NAMALWA (cell line): Measurements from ENCODE around the gene MYO15B.

Source experiments
- DNase-seq: peaks from one replicate; pipeline ENCODE4 v3.0.0-alpha.2; 2015; ENCODE audit warnings: low spot score

The MYO15B gene

GRCh38 chr17:75558666-75559530 is 28.7 kb upstream of the MYO15B start:
- no peak for DNase-seq

DNA sequence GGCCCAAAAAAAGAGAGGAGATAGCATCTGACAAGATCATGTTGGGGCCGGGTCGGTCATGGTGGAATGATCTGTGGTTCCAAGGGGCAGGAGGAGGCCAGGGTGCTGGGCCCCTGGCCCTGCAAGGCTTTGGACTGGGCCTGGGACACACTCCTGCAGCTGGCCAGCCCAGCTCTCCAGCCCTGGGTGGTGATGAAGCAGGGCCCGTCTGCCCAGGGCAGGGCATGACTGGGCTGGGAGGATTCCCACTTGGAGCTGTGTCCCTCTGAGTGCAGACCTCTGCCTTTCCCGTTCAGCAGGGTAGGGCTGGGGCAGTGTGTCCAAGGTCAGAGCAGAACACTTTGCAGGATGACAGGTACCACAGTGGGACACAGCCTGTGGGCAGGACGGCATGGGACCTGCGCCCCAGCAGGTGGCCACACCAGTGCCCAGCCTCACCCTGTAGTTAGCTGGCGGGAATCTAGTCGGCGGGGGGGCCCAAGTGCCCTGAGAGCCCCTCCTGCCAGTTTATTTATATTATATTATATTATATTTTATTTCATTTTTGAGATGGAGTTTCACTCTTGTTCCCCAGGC is 27.6 kb upstream of the MYO15B start:
- DNase-seq = no peak

DNA sequence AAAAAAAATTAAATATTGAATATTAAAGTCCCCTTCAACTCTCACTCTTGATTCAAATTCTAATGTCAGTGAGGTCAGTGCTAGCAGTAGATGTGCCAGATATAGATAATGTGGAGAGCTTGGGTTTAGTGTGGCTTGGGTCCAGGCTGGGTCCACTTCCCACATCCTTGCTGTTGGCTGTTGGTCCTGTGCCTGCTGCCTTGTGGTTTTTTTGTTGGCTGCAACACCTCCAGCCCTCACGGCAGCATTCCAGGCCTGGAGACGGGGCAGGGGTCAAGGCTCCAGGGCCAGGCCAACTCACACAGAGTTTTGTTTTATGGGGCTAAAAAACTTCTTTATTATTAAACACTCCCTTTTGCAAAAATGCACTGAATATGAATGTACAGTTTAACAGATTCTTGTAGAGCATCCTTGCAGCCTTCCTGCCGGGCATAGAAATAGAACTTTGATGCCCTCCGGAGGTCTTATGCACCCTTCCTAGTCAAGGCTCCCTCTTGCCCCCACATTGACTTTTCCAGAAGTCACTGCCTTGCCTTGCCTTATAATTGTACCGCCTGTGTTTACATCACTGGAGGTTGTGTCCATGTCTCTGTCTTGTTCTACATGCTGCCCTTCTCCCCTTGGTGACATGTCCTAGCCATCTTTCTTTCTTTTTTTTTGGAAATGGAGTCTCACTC is 25.5 kb upstream of the MYO15B start:
- no peak for DNase-seq

GRCh38 chr17:75563063-75563758 is 24.4 kb upstream of the MYO15B start:
- no peak for DNase-seq

DNA sequence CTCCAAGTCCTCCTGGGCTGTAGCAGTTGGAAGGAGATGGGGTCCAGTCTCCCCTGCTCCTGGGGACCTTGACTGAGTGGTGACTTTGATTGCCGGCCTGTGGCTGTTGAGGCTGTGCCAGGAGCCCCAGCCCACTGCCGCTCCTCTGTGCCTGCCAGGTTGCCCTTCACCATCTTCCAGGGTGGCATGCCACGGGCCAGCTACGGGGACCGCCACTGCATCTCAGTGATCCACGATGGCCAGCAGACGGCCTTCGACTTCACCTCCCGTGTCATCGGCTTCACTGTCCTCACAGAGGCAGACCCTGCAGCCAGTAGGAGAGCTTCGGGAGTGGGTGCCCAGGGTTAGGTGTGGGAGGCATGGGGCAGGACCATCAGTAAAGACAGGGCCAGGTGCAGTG is 23.4 kb upstream of the MYO15B start:
- DNase-seq = no peak

DNA sequence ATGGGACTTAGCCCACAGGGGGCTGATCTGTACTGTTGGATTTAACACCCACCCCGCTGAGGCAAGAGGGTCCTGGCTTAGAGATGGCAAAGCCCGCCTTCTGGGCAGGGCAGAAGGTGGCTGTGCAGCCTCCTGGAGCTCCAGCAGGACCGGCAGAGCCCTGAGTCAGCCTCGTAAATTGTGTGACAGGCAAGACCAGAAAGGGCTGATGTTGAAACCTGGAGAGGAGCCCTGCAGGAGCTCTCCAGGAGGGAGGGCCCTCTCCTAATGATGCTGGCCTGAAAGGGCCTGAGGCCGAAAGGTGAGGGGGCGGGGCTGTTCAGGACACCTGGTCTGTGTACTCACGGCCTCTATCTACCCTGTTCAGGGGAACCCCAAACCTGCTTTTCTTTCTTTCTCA is 22.5 kb upstream of the MYO15B start:
- no peak for DNase-seq

DNA sequence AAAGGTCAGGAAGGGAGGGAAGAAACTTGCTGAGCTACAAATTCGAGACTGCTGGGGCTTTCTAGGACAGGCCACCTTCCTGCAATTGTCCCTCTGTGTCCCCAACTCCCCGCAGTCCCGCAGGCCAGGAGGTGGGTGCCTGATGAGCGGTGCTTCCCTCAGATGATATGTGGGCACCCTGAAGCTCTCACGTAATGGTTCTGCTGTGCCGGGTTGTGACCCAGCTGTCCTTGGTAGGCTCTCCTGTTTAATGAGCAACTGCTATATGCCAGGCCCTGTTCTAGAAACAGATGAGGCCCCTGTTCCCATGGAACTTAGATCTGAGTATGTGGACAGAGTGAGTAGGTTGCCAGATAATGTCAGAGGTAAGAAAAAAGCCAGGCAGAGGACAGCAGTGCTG is 22.0 kb upstream of the MYO15B start:
- no peak for DNase-seq

DNA sequence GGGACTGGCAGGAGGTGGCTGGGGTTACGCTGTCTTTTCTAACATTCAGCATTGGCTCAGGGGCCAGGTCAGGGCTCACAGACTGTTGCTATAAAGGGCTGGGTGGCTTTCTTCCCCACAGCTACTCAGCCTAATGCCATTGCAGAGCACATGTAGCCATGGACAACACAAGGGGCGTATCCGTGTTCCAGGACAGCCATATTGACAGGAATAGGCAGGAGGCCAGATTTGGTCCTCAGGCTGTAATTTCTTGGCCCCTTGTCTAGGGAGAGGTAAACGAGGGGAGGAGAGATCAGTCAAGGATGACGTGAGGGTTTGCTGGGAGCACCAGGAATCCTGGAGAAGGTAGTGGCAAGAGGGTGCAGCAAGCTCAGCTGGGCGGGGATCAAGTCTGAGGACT is 21.2 kb upstream of the MYO15B start:
- no peak for DNase-seq

- peak; percentile 71 for DNase-seq
Observed at GRCh38 chr17:75566834-75567233, 20.8 kb upstream of the MYO15B start.

GRCh38 chr17:75568412-75569255 is 19.0 kb upstream of the MYO15B start:
- DNase-seq = no peak

- DNase-seq = no peak
Observed at GRCh38 chr17:75570034-75570676, 17.4 kb upstream of the MYO15B start.

DNA sequence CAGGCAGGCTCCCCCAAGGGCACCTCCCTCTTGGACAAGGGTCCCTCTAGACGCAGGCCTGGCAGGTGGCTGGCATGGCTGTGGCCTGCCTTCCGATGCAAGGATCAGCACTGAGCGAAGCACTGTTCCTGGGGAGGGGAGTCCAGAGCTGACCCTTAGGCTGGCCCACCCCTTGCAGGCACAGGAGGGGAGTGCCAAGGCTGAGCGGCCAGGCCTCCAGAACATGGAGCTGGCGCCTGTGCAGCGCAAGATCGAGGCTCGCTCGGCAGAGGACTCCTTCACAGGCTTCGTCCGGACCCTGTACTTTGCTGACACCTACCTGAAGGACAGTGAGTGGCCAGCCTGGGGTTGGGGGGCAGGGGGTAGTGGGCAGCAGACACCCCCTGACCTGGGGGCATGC is 16.8 kb upstream of the MYO15B start:
- no peak for DNase-seq

GRCh38 chr17:75571197-75571884 is 16.3 kb upstream of the MYO15B start:
- DNase-seq = peak; percentile 89

DNA sequence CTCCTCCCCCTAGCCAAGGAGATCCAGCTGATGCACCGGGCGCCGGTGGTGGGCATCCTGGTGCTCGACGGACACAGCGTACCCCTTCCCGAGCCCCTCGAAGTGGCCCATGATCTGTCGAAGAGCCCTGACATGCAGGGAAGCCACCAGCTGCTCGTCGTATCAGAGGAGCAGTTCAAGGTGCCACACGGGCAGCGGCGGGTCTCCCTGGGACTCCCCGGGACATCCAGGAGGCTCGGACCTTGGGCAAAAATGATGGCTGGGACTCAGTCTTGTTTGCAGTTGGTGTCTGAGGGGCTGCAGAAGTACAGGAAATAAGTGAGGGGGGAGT is 15.8 kb upstream of the MYO15B start:
- DNase-seq = no peak

GRCh38 chr17:75572713-75573539 is 14.7 kb upstream of the MYO15B start:
- DNase-seq = no peak

- DNase-seq = no peak
Observed at GRCh38 chr17:75573540-75573957, 14.1 kb upstream of the MYO15B start.

DNA sequence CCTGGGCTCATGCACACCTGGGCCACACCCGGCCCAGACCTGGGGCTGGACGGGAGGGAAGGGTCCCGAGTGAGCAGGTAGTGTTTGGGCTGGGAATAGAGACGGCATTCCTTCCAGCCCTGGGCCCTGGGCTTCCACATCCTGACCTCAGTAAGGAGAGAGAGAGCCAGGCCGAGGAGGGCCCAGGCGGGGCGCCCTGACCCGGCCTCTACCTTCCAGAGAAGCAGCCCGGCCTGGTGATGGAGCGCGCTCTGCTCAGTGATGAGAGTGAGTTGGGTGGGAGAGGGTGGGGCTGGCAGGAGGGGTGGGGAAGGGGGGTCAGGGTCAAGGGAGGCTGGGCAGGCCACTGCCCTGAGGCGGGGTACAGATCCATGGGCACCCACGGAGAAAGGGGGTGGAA is 13.6 kb upstream of the MYO15B start:
- no peak for DNase-seq

DNA sequence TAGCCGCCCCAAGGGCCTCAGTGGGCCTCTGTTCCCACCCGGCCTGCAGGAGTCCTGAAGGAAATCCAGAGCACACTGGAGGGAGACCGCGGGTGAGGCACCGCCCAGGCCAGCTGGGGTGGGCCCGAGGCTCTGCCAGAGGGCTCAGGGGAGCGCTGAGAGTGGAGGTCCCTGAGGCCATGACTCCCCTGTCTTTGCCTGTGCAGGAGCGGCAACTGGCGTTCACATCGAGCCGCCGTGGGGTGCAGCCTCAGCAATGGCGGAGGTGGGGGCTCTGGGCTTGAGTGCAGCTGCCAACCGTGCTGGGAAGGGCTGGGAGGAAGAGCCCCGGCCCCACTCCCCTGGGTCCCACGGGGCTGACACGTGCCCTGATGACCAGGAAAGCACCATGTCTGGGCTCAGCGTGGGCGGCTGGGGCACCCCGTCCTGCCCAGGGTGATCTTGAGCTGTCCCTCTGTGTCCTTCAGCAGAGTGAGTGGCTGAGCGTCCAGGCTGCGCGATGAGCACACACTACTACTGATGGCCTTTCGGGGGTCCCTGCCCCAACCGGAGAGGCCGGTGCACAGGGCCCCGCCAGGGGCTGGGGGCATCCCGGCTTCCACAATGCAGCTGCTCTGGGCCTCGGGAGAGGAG is 13.1 kb upstream of the MYO15B start:
- DNase-seq = no peak

DNA sequence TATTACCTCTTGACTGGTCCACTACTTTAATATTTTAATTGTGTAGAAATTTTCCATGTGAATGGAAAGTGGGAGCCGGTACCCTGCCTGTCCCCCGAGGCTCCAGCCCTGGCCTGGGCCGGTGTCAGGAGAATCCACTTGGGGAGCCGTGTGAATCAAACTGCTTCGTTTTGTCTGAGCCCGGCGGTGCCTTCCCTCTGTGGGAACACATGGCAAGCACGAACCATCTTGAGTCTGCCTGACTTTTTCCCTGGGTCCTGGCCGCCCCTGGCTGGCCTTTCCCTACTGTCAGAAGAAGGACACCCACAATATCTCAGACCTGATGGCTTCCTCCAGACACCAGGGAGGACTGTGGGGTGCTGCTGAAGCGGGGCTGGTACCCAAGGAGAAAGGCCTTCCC is 12.4 kb upstream of the MYO15B start:
- no peak for DNase-seq
